ENCODE results near the gene CDR2.
A peak's percentile ranks its signal among the peaks of the same experiment; 100 is the strongest.
"Not testable (repeated sequence)": the region's sequence is repeated elsewhere in the genome, so short reads cannot be mapped to it uniquely, and the experiment has no call there.

Gene CDR2

GRCh38 chr16:22374311-22375116 is at the start of gene CDR2:
TSS of gene CDR2 (minus strand) at chr16:22374619. CDS start at chr16:22374309, 310 bp downstream.
- DNase-seq (ENCODE audit: low read depth) = peak; percentile 97

- no peak for DNase-seq (ENCODE audit: low read depth)
Measured at GRCh38 chr16:22423716-22424115, 49.3 kb upstream of the CDR2 start.

GRCh38 chr16:22421136-22421535 is 46.7 kb upstream of the CDR2 start:
- DNase-seq (ENCODE audit: low read depth) = no peak

GRCh38 chr16:22420606-22421135 is 46.3 kb upstream of the CDR2 start:
- DNase-seq (ENCODE audit: low read depth) = no peak

GRCh38 chr16:22419908-22420307 is 45.5 kb upstream of the CDR2 start:
- no peak for DNase-seq (ENCODE audit: low read depth)

GRCh38 chr16:22418826-22419225 is 44.4 kb upstream of the CDR2 start:
- no peak for DNase-seq (ENCODE audit: low read depth)

GRCh38 chr16:22417798-22418197 is 43.4 kb upstream of the CDR2 start:
- not testable (repeated sequence) for DNase-seq (ENCODE audit: low read depth)

- no peak for DNase-seq (ENCODE audit: low read depth)
Measured at GRCh38 chr16:22417019-22417418, 42.6 kb upstream of the CDR2 start.

- DNase-seq (ENCODE audit: low read depth) = no peak
Measured at GRCh38 chr16:22413819-22414218, 39.4 kb upstream of the CDR2 start.

- no peak for DNase-seq (ENCODE audit: low read depth)
Measured at GRCh38 chr16:22407486-22407885, 33.1 kb upstream of the CDR2 start.

GRCh38 chr16:22402191-22402590 is 27.8 kb upstream of the CDR2 start:
- DNase-seq (ENCODE audit: low read depth) = no peak

GRCh38 chr16:22400900-22401299 is 26.5 kb upstream of the CDR2 start:
- no peak for DNase-seq (ENCODE audit: low read depth)

- DNase-seq (ENCODE audit: low read depth) = no peak
Measured at GRCh38 chr16:22397931-22398330, 23.5 kb upstream of the CDR2 start.

GRCh38 chr16:22397464-22397863 is 23.0 kb upstream of the CDR2 start:
- DNase-seq (ENCODE audit: low read depth) = no peak

- DNase-seq (ENCODE audit: low read depth) = no peak
Measured at GRCh38 chr16:22395960-22396359, 21.5 kb upstream of the CDR2 start.

GRCh38 chr16:22394121-22394520 is 19.7 kb upstream of the CDR2 start:
- DNase-seq (ENCODE audit: low read depth) = no peak

GRCh38 chr16:22388101-22388644 is 13.8 kb upstream of the CDR2 start:
- DNase-seq (ENCODE audit: low read depth) = no peak

GRCh38 chr16:22386976-22387375 is 12.6 kb upstream of the CDR2 start:
- DNase-seq (ENCODE audit: low read depth) = no peak

GRCh38 chr16:22385196-22385595 is 10.8 kb upstream of the CDR2 start:
- no peak for DNase-seq (ENCODE audit: low read depth)

- no peak for DNase-seq (ENCODE audit: low read depth)
Measured at GRCh38 chr16:22383827-22384226, 9.4 kb upstream of the CDR2 start.

GRCh38 chr16:22381392-22381791 is 7.0 kb upstream of the CDR2 start:
- DNase-seq (ENCODE audit: low read depth) = no peak

- DNase-seq (ENCODE audit: low read depth) = no peak
Measured at GRCh38 chr16:22380529-22380928, 6.1 kb upstream of the CDR2 start.

GRCh38 chr16:22379656-22380055 is 5.2 kb upstream of the CDR2 start:
- DNase-seq (ENCODE audit: low read depth) = no peak
